ENCODE results near the gene LZIC. TPM values are rescaled to one million over a fixed set of nuclear protein-coding genes. Genes with fewer than 3 reads are reported as not detected.

LZIC gene
- total and polyA plus RNA-seq, 2 of the 8 experiments (the other 6 are each of a cell fraction or from before 2014, with no cell fraction given): 4.8 to 20.3 TPM

- no peak for TF ChIP-seq FOSL1 (IDR thresholded peaks at IDR 0.05; ENCODE audit: insufficient read depth, low read depth, low read length)
- TF ChIP-seq CBX8 (IDR thresholded peaks at IDR 0.05; ENCODE audit: borderline replicate concordance, low read depth, low read length): no peak
- TF ChIP-seq SP2 (IDR thresholded peaks at IDR 0.05; ENCODE audit: low read length): no peak
- TF ChIP-seq POLR2AphosphoS5 (IDR thresholded peaks at IDR 0.05; ENCODE audit: low read depth, low read length): no peak
- no peak for TF ChIP-seq SP4 (IDR thresholded peaks at IDR 0.05; ENCODE audit: low read length)
- no peak for TF ChIP-seq EZH2 (IDR thresholded peaks at IDR 0.05; ENCODE audit: low read depth, low read length, severe bottlenecking)
- TF ChIP-seq PHF8 (conservative IDR thresholded peaks at IDR 0.05; ENCODE audit: low read depth, low read length): no peak
Measured at GRCh38 chr1:9904596-9904995, 38.6 kb downstream of the LZIC start (continued).
